Neural cell (in vitro differentiated cells): Measurements from ENCODE around the gene KIRREL3.

ENCODE experiments used
- CTCF ChIP-seq: fragments of 450-650 bp; IDR thresholded peaks from 2 replicates; pipeline ENCODE4 v1.5.1; 2014; ENCODE audit warnings: antibody characterized with exemption, mild to moderate bottlenecking, moderate library complexity; ENCODE audit not compliant: poor library complexity, severe bottlenecking
- POLR2AphosphoS5 ChIP-seq: IDR thresholded peaks from 2 replicates; pipeline ENCODE4 v1.6.1; 2012

GRCh38 chr11:126925321-126926093 lies 75.1 kb downstream of the KIRREL3 start:
- TF ChIP-seq CTCF (no peak), POLR2AphosphoS5 (no peak)
